Measurements from ENCODE around the gene GHRL.

Gene GHRL

GRCh38 chr3:10260211-10260701, 32.5 kb downstream of the GHRL start:
- no peak for DNase-seq
- in situ Hi-C loops (cut with HindIII; ENCODE audit: low pct_ligation_motif_present, low pct_unique_long_range_greater_than_20kb, low sequenced_read_pairs): no loop called here

DNA sequence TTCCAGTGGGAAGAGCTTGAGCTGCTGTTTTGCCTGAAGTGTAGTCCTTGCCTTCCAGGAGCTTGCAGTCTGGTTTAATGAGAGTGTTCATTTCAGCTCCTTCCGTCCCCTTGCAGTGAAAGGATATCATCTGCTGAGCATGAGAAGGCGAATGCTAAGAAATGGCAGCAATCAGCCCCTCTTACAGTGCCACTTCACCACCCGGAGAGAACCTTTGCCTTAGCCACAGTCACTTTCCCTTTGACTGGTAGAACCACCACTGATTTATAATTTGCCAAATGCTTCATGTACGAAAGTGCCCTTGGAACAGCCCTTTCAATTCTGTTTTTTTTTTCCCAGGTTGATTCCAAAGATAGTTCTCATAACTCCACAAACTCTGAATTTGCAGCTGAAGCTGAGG, 32.9 kb downstream of the GHRL start:
- in situ Hi-C loops (cut with HindIII; ENCODE audit: low pct_ligation_motif_present, low pct_unique_long_range_greater_than_20kb, low sequenced_read_pairs): no loop called here
- DNase-seq: no peak

DNA sequence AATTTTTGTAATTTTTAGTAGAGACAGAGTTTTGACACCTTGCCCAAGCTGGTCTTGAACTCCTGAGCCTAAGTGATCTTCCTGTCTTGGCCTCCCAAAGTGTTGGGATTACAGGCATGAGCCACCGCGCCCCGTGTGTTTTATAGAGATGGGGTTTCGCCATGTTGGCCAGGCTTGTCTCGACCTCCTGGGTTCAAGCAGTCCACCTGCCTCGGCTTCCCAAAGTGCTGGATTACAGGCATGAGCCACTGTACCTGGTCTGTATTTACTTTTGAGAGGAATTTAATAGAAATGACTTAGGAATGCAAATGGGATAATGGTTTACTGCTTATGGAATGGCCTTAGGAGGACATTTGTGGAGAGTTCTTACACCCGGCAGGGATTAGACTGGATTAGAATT, 33.7 kb downstream of the GHRL start:
- DNase-seq: no peak
- in situ Hi-C loops (cut with HindIII; ENCODE audit: low pct_ligation_motif_present, low pct_unique_long_range_greater_than_20kb, low sequenced_read_pairs): no loop called here

GRCh38 chr3:10255835-10256234, 36.9 kb downstream of the GHRL start:
- in situ Hi-C loops (cut with HindIII; ENCODE audit: low pct_ligation_motif_present, low pct_unique_long_range_greater_than_20kb, low sequenced_read_pairs): no loop called here
- no peak for DNase-seq

GRCh38 chr3:10253731-10254130, 39.0 kb downstream of the GHRL start:
- no peak for DNase-seq
- in situ Hi-C loops (cut with HindIII; ENCODE audit: low pct_ligation_motif_present, low pct_unique_long_range_greater_than_20kb, low sequenced_read_pairs): no loop called here

DNA sequence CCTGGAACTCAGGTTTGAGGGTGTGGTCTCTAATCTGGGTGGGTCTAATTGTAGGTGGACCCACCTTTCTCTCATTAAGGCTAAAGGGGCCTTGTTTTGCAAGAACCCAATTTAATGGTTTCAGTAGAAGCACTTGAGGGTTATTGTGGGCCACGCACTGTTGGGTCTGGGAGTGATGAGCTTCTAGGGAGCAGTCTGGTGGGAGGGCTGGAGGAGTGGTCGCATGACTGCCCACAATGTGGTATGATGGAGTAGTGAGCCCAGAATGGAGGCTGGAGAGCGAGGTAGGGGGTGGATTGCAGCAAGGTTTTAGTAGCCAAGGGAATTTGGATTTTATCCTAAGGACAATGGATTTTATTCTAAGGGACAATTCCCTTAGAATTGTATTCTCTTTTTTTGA, 41.7 kb downstream of the GHRL start:
- no peak for DNase-seq
- in situ Hi-C loops (cut with HindIII; ENCODE audit: low pct_ligation_motif_present, low pct_unique_long_range_greater_than_20kb, low sequenced_read_pairs): no loop called here

GRCh38 chr3:10249833-10250232, 42.9 kb downstream of the GHRL start:
- no peak for DNase-seq
- in situ Hi-C loops (cut with HindIII; ENCODE audit: low pct_ligation_motif_present, low pct_unique_long_range_greater_than_20kb, low sequenced_read_pairs): no loop called here

DNA sequence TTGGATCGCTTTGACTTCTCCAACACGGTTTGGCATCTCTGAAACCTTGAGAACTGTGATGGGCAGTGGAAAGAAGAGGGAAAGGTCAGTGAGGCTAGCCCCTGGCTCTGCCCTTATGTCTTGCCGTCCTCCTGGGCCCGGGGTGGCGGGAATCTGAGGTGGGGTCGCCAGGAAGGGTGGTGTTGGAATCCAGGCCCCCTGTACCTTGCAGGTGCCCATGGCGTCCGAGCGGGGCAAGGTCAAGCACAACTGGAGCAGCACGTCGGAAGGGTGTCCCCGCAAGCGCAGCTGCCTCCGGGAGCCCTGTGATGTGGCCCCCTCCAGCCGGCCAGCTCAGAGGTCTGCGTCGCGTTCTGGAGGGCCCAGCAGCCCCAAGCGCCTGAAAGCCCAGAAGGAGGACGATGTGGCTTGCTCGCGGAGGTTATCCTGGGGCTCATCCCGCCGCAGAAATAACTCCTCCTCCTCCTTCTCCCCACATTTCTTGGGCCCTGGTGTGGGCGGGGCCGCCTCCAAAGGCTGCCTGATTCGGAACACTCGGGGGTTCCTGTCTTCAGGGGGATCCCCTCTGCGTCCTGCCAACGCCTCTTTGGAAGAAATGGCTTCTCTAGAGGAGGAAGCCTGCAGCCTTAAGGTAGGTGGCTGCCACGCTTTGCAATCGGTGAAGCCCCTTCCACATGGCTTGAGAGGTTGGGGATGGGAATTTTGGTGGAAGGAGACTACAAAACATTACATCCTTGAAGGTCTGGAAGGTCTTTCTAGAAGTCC, 43.6 kb downstream of the GHRL start:
- in situ Hi-C loops (cut with HindIII; ENCODE audit: low pct_ligation_motif_present, low pct_unique_long_range_greater_than_20kb, low sequenced_read_pairs): no loop called here
- peak; percentile 18 for DNase-seq

GRCh38 chr3:10248184-10248983, 44.4 kb downstream of the GHRL start, which contains the start of gene TATDN2:
Gene TATDN2, plus strand, starts transcription at chr3:10248459. Its CDS starts 742 bp downstream, at chr3:10249201.
- in situ Hi-C loops (cut with HindIII; ENCODE audit: low pct_ligation_motif_present, low pct_unique_long_range_greater_than_20kb, low sequenced_read_pairs): no loop called here
- peak; percentile 92 for DNase-seq

DNA sequence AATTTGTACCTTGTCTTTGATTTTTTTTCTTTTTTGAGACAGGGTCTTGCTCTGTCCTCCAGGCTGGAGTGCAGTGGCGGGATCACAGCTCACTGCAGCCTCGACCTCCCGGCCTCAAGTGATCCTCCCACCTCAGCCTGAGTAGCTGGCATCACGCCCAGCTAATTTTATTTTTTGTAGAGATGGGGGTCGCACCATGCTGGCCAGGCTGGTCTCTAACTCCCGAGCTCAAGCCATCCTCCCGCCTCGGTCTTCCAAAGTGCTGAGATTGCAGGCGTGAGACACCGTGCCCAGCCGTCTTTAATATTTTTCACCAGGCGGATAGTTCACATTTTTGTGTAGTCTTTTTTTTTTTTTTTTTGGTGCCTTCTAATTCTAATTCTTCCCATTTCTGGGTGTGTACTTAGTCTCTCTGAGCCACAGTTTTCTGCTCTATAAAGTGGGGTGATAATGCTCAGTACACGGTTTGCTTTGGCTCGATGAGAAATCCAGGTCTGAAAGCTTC, 45.0 kb downstream of the GHRL start:
- DNase-seq: no peak
- in situ Hi-C loops (cut with HindIII; ENCODE audit: low pct_ligation_motif_present, low pct_unique_long_range_greater_than_20kb, low sequenced_read_pairs): no loop called here

- DNase-seq: no peak
- in situ Hi-C loops (cut with HindIII; ENCODE audit: low pct_ligation_motif_present, low pct_unique_long_range_greater_than_20kb, low sequenced_read_pairs): no loop called here
Measured at GRCh38 chr3:10245081-10245712, 47.5 kb downstream of the GHRL start.

- in situ Hi-C loops (cut with HindIII; ENCODE audit: low pct_ligation_motif_present, low pct_unique_long_range_greater_than_20kb, low sequenced_read_pairs): no loop called here
- DNase-seq: no peak
Measured at GRCh38 chr3:10244009-10244408, 48.7 kb downstream of the GHRL start.

DNA sequence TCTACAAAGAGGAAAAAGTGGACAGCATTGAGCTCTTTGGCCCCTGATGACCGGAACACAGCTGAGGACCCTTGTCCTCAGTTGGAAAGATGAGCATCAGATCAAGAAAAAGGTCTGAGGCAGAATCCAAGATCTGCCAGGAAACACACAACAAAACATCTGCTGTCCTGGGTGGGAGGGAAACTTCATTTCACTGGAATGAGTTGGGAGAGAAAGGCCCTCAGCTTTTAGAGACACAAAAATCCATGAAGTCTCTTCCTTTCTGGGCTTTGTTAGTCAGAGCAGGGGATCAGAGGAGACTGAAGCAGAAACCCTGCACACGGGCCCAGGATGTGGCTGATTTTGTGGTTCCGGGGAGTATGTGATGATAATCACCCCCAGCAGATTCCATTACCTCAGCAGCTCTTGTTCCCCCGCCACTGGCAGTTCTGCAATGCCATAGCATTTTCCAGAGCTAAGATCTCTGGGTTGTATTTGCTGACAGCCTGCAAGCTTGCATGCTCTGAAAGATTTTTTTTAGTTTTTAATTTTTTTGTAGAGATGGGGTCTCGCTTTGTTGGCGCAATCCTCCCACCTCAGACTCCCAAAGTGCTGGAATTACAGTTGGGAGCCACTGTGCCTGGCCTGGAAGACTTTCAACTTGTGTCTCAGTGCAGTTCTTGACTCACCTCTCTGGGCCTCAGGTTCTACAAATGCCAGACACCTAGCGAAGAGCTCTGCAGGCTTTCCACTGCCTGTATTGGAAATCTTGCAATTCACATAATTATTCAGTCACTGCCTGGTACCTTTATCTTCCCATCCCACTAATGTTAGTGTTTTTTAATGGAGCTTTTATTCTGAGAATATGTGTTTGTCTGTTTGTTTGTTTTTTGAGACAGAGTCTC, 50.3 kb downstream of the GHRL start:
- in situ Hi-C loops (cut with HindIII; ENCODE audit: low pct_ligation_motif_present, low pct_unique_long_range_greater_than_20kb, low sequenced_read_pairs): no loop called here
- peak; percentile 49 for DNase-seq

GRCh38 chr3:10240799-10241198, 51.9 kb downstream of the GHRL start:
- in situ Hi-C loops (cut with HindIII; ENCODE audit: low pct_ligation_motif_present, low pct_unique_long_range_greater_than_20kb, low sequenced_read_pairs): no loop called here
- no peak for DNase-seq

DNA sequence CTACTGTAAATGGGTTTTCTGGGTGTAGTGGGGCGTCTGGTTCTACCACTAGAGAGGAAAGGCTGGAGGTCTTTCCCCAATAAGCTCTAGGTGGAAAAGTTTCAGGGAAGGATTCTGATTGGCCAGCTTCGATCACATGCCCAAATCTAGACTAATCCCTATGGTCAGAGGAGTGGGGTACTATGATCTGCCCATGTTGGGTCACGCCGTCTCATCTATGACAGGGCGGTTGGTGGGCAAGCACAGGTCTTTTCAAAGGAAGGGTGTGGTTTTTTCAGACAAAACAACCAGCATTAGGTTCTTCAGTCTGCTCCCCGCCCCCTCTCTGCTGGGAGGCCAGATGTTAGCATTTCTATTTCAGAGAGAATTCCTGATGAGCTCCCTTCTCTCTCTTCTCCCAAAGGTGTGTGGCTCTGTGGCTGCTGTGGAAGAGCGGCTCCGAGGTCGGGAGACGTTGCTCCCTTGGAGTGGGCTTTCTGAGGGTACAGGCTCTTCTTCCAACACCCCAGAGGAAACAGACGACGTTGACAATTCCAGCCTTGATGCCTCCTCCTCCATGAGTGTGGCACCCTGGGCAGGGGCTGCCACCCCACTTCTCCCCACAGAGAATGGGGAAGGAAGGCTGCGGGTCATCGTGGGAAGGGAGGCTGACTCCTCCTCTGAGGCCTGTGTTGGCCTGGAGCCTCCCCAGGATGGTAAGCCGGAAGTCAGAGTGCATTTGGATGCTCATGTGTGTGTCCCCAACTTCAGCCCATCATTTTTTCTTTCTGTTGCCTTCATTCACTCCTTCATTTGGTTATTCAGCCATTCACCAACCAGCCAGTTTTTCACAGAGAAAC, 54.2 kb downstream of the GHRL start:
- in situ Hi-C loops (cut with HindIII; ENCODE audit: low pct_ligation_motif_present, low pct_unique_long_range_greater_than_20kb, low sequenced_read_pairs): no loop called here
- DNase-seq: no peak

Data from ACHN (cell line).